Stimulated activated CD8-positive, alpha-beta memory T cell treated with anti-CD3 and anti-CD28 coated beads, Interleukin-15, amount 100 ng/mL, for 24 hours (primary cell): ENCODE data around the gene MFAP3L.
"Not testable (repeated sequence)": the region's sequence is repeated elsewhere in the genome, so short reads cannot be mapped to it uniquely, and the experiment has no call there.

ENCODE experiments used
- DNase-seq: peaks from one replicate; pipeline ENCODE4 v3.0.0-alpha.2; 2020; ENCODE audit warnings: low read depth

The MFAP3L gene

DNA sequence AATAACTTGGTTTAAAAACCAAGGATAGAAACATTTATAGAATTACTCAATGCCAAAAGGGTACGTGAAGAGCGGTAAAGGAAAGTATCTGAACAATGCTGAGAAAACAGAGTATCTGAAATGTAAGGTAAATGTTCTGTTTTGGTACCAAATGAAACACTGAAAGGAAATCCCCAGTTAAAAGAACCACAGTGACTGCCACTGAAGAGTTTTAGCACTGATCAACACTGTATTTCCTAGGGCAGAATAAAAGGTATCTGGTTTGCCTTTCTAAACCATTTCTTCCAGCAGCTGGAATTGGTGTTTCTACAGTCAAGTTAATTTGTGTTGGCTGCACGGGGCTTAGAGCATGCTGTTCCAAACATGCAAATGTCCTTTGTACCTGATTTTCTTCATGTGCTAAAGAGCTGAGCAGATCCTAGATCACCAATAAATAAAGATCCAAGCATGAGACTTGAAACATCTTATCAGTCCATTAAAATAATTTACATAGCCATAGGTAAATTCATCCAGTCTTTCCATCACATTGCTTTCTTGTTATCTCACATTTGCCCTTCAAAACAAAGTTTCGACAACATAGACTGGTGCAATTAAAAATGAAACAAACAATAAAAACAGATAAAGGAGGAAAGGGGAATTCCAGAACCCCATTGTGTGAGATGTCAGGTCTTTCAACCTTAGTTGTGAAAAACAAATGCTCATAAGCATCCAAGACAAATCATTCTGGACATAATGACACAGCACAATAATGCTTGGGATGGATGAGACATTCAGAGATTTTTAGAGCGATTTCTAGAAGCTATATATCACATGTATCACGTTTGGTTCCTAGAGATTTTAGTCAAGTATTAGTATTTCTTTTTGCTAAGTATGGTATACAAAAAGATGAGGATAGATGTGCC is 38.6 kb downstream of the MFAP3L start:
- no peak for DNase-seq

DNA sequence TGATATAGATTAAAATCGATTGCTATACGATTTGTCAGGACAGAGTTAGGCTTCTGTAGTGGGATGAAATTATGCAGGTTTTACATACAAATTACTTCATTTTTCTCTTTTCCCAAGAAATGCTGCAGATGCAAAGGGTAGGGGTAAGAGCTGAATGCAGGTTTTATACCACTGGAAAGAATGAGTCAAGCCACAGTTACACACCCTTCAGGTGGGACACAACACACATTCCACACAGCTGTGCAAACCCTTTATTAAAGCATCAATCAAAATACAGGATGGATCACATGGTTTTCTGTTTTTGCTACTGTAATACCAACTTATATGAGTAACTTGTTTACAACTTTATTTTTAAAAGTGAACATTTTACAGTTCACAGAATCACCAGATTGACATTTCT is 39.8 kb downstream of the MFAP3L start:
- DNase-seq, result no peak

DNA sequence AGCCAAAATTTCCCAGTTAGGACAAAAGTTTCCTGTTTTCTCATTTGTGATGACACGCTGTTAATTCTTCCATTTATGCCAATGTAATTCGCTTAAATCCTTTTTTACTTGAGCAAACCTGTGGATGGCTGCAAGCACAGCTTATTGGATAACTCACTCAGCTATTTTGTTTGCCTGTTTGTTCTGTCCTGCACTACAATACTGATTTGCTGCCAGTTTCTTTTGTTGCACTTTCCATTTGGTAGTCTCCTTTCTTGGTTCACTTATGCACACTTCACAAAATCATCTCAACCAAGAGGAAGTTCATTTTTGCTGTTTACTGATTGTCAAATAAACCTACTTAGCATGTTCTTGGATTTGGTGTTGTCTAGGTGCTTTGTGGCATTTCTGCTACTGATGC is 40.3 kb downstream of the MFAP3L start:
- no peak for DNase-seq

DNA sequence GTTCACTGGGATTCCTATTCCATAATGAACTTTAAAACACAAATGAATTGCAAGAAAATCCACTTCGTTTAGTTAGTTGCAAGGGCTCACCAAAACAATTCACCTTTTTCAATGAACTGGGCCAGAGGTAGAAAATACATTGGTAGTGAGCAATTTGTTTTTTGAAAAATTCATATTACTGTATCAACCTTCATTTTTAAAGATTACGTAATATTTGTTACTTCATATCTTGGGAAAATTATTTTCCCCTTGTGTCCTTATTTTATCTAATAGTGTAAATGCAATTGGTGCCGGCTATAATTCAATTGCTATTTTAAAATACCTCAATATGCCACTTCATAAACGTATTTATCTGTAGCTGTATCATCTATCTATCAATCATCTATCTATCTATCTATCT is 41.5 kb downstream of the MFAP3L start:
- DNase-seq, result no peak

DNA sequence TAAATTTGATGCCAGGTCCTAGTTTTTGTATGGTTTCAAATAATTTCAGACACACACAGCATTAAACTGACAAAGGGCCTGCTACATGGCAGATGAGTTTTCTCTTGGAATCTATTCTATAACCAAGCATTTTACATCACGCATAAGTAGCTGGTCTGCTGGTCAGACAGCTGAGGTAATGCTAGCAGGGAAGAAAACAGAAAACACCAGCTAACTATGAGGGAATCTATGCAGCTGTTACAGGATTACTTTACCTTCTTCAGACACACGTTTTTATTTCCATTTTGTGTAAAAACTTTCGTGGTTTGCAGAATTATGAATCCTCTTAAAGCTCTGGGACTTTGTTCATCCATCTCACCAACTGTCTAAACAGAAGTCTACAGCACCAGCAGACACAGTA is 42.0 kb downstream of the MFAP3L start:
- no peak for DNase-seq

DNA sequence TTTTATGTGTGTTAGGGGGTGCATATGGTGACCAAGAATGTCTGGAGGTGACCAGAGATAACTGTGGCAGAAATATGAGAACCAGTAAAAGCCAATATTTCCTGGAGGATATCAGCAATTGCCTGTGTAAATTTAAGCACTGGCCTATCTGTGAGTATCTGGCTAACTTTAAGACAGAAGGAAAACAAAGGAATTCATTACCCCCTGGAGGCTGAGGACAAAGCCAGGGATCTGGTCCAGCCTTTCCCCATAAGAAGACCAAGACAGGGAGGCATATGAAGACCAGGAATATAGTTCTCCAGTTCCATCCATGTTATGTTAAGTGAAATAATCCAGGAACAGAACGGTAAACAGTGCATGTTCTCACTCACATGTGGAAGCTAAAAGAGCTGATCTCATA is 49.2 kb downstream of the MFAP3L start:
- DNase-seq, result no peak

DNA sequence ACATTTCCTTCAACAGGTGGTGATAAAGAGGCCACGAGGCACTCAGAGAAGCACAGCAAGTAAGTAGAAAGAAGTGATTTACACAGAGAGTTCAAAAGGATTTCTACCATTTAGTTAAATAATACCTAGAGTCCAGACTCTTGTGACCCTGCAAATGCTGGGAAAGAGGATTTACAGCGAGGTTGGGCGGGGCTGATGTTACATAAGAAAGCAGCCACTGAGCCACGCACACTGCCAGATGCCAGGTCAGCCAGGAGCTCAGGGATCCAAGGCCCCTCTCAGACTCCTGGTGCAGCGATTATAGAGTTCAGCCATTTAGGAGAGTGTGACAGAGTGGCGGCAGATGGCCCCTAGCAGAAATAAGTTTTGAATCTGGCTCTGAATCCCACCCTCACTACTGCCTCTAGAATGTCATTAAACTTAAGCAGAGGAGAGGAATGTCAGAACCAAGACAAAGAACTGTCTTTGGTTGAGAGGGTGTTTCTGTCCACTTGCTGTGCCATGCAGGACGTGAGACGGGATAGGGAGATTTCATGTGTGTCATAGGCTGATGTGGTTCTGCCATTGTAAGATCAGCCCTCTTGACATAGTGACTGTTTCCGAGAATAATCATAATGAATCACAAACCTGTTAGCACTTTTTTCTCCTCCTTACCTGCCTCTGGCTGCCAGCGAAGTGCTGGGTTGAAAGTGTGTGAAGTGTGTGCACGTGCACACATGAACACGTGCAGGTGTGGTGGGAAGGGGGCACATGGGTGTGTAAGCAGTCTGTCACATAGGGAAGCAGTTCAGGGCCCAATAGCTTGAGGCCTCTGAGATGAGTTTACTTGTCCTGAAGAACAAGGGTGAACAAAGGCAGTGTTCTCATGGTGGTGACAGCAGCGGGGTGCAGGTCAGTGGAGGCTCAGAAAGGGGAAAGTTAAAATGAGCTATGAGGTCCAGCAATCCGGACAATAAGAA is 50.1 kb downstream of the MFAP3L start:
- DNase-seq, result no peak

DNA sequence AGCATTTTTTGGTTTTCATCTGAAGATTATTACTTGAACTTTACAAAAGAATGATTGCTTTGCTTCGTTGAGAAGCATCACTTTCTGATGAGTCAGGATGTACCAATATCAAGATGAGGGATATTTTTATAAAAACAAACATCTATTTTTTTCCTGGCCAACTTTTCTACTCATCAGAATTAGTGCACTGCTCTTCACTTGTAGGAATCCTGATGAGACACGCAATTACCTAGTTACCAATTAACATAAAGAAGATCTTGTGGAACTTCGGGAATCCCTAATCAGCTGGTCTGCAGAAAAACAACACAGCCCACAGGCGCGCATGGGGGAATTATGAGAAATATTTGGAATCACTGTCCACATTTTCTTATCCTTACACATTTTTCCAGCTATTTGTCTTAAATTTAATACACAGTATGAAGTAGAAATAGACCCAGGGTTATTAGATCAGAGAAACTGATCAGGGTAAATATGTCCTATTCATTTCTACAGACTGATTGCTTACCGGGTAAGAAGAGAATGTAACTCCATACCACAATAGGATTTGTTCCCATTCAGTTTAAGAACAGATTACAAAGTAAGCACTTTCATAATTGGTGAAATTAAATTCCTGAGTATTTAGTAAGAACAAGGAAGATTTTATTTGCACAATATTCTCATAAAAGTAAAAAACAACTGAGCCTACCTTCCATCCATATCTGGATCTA is 50.9 kb downstream of the MFAP3L start:
- no peak for DNase-seq

DNA sequence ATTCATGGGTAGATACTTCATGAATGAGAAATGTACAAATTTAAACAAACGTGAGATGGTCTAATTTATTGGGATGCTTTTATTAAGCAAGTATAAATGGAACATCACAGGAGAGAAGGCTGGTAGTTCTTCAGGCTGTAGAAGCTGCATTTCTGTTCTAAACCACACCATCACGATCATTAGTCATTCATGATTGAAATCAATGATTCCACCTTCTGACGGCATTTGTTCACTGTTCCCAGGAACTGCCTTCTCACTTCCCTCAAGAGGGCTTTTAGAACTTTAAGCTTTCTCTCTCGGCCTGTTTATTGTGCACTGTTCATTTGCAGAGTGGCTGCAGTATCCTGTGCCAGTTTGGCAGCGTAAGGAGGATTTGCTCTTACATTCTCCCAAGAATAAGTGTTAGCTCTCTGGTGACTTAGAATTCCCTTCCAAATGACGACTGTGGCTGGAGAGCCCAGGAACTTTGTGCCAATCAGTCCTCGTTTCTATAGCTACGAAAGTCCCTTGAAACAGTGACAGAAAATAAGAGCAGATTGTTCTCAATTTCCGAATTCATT is 54.7 kb downstream of the MFAP3L start:
- DNase-seq, result no peak

DNA sequence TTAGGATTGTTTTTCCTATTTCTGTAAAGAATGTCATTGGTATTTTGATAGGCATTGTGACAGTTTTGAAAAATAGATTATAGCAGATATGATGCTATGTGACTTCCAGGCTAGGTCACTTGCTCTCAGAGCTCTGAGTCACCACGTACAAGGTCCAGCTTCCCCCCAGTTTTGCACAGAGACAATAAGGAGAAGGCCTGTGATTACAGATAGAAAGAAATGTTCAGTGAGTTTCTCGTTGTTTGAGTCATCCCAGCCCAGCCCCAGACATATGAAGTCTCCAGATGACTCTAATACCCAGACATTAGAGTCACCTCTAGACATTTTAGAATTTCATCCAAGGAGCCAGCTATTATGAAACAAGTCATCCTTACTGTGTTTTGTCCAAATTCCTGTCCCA is 57.2 kb downstream of the MFAP3L start:
- DNase-seq, result no peak

DNA sequence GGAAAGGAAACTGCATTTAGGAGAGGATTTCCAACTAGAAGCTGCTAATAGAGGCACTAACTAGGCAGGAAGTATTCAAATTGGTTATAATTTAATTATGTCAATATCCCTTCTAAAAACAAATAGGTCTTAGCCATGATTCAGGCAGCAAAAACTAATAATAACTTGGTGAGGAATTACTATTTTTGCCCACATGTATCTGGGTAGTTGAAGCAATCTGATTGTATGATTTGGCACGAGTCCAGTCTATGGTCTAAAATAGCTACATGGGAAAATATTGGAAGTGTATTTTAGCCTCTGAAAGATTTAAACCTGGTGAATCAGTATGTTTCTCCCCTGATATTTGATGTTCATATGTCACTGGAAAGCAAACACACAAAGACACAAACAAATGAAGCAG is 62.2 kb downstream of the MFAP3L start:
- no peak for DNase-seq

DNA sequence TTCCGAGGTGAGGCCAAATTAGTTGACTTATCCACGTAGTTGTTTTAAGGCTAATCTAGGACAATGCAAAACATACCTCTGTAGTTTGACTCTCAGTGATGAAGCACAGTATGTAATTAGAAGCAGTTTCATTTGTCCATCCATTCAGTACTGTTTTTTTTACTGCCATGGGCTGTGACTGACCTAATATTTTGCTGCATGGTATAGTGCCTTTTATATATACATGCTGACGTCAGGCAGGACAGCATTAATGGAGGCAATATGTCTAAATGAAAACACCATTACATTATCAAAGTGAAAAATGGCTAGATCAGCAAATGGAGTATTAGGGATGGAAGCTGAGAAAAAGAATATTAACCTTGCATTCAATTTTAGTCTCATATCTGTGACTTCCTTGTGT is 66.9 kb downstream of the MFAP3L start:
- no peak for DNase-seq

DNA sequence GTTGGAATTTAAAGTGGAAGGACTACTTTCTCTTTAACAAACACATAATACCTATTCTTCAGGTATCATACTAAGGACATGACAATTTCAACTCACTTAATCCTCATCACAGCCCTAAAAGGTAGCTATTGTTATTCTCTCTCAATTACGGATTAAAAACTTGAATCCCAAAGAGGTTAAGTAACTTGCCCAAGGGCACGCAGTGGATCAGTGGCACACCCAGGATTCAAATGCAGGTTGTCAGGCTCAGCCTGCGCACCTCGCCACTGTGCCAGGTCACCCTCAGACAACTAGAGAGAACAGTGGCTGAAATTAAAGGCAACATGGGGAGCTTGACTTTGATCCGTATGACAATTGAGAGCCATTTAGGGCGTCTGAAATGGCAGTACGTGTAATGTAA is 67.6 kb downstream of the MFAP3L start:
- no peak for DNase-seq

DNA sequence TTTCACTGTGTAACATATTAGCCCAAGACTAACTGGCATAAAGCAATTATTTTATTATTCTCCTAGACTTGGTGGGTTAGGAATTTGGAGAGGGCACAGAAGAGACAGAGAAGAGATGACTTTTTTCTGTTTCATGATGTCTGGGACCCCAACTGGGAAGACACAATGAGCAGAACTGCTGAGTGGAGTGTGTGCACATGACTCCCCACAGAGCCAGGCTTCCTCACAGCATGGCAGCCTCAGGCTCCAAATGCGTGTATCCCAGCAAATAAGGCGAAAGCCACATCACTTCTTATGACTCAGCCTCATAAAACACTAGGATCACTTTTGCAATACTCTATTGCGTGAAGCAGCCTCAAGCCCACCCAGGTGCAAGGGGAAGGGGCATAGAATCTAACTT is 68.4 kb downstream of the MFAP3L start:
- DNase-seq, result no peak

DNA sequence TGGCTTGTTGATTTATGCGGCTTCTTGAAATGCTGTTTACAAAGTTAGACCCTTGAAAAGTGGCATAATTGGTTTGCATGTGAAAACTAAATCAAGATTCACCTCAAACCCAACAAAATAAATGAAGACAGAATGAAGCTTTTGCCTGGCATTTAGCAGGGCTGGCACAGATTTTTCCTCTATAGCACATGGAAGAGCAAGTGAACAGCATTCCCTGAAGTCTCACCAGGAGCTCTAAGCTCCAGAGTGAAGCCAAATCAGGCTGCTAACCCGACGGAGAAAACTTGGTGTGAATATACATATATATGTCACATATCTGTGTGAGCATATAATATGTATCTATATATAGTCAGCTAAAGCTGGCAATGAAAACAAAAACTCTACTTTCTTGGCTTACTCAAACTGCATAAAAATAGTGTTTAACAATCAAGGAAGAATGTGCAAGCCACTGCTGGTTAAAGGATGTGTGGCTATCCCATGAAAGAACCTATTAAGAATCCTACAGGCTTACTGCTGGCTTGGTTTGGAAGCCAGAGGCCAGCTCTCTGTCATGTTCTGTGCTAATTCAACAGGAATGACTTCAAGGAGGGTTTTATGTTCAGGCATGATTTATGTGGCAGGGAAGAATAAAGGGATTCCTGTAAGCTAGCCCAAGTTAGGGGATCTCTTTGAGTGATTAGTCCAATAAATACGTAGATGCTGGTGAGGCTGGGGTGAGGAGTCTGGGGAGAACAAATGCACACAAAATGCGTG is 69.9 kb downstream of the MFAP3L start:
- DNase-seq, result no peak

DNA sequence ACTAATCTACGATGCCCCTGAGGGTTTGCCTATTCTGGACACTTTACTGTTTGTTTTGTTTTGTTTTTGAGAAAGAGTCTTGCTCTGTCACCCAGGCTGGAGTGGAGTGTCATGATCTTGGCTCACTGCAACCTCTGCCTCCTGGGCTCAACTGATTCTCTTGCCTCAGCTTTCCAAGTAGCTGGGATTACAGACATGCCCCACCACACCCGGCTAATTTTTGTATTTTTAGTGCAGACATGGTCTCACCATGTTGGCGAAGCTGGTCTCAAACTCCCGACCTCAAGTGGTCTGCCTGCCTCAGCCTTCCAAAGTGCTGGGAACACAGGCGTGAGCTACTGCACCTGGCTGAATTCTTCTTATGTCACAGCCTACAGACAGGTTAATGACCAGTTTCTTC is 70.7 kb downstream of the MFAP3L start:
- no peak for DNase-seq

DNA sequence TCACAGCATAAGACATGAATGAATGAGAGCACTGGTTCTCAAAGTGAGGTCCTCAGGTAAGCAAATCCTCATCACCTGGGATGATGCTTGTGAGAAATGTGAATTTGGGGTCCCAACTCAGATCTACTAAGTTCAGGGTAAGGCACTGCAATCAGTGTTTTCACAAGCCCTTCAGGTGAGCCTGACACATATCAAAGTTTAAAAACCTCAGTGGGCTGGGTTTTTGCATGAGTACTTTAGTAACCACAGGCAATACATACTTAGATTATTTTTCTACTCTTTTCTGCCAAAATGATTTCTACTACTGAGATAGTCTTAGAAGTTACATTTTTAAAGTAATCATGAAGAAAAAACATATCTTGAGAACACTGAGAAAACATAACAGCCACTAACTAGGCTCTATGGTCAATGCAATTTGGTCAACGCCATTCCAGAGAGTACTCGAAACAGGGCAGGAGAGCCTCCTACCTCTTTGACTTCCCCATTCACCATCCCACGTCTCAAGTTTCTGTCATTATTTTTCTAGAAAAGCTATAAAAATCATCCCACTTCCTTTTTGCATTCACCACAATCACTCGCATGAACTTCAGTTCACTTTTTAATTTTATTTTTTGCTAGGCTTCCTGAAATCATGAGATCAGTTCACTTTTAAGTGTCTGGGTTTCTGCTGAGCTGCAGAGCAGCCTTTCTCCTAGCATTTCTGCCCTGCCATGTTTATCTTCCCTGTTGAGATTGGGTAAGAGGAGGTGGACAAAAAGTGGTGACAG is 73.8 kb downstream of the MFAP3L start:
- DNase-seq, result no peak

DNA sequence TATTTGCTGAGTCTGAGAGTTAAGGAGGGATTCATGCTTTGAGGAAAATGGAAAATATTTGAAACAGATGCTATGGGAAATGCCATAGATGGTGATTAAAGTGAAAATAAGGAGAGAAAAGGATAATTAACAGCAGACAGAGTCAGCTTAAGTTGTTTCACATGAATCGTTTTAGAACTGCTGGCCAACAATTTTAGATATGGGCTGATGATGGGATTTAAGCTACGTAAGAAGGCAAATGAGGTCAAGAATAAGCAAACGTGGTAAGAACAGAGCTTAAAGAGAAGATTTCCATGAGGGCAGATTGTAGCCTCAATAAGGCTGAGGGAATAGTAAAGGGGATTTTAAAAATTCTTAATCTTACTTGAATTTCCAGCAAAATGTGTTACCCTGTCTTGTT is 77.9 kb downstream of the MFAP3L start:
- DNase-seq, result no peak

DNA sequence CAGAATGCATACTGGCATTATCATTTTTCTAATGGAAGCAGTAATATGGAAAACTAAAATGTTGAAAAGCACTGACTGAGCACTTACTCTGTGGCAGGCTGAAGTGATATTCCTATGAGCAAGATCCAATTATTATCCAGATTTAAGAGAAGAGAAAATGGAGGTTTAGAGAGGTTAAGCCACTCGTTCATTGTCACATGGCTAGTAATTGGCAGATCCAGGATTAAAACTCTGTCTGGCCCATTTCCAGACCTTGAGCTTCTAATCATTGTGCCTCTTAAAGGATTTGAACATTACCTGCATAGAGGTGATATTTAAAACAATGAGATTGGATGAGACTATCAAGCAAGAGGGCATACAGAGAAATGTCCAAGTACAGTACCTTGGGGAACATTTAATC is 80.6 kb downstream of the MFAP3L start:
- DNase-seq, result no peak

DNA sequence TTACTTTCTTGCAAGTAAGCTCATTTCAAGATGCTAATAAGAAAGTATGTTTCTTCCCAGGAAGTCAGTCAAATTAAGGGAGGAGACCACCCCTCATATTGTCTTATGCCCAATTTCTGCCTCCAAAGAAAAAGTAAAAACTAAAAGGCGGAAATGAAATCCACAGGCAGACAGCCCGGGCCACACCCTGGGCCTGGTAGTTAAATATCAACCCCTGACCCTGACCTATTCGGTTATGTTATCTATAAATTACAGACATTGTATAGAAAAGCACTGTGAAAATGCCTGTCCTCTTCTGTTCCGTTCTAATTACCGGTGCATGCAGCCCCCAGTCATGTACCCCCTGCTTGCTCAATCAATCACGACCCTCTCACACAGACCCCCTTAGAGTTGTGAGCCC is 82.6 kb downstream of the MFAP3L start:
- not testable (repeated sequence) for DNase-seq

DNA sequence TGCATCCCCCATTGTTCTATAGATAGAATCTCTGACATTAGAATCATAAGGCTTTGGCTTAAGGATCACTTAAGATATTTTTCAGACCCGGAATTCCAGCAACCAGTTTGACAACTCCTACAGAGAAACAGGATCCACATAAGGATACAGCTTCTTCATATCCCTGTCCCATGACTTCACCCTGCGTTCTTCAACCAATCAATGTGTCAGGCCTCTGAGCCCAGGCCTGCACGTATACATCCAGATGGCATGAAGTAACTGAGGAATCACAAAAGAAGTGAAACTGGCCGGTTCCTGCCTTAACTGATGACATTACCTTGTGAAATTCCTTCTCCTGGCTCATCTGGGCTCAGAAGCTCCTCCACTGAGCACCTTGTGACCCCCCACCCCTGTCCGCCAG is 85.1 kb downstream of the MFAP3L start:
- no peak for DNase-seq
